ENCODE data around the gene VPS25. TPM values are rescaled to one million over a fixed set of nuclear protein-coding genes. Genes with fewer than 3 reads are reported as not detected.

Gene VPS25
- total and polyA plus RNA-seq, 9 of the 15 experiments (the other 6 are each of a cell fraction or from before 2014, with no cell fraction given) = 123 to 352 (median 180) TPM

DNA sequence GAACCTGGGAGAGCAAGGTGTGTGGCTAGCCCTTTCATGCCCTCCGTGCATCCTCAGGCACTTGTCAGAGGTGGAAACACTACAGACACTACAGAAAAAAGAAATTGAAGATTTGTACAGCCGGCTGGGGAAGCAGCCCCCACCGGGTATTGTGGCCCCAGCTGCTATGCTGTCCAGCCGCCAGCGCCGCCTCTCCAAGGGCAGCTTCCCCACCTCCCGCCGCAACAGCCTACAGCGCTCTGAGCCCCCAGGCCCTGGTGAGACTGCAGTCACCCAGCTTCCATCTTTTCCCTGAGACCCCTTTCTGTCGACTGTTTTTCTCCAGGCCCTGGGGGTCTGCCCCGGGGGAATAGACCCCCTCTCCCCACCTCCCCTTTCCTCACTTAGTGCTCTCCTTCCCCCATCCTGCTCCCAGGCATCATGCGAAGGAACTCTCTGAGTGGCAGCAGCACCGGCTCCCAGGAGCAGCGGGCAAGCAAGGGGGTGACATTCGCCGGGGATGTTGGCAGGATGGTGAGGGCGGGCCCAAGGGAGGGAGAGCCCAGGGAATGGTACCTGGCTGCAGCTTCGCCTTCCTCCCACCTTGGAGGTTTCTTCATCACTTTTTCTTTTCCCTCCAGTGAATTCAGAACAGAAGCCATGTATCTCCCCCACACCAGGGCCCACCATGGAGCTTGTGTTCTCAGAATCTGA, 23.0 kb downstream of the VPS25 start:
- TF ChIP-seq ZNF778 (CRISPR knock-in tag; IDR thresholded peaks at IDR 0.05) (no peak), POLR2G (IDR thresholded peaks at IDR 0.05; ENCODE audit: low read depth, low read length) (peak; percentile 44), BDP1 (IDR thresholded peaks at IDR 0.05; ENCODE audit: insufficient read depth, insufficient read length) (no peak), POLR2AphosphoS5 (IDR thresholded peaks at IDR 0.05; ENCODE audit: control insufficient read depth, insufficient read depth, low read depth, low read length) (0 out of 2 replicates have a peak, but pooled peaks have one; percentile 9), ZNF121 (CRISPR knock-in tag; conservative IDR thresholded peaks at IDR 0.05) (no peak)
- TF ChIP-seq, protein P1, sequence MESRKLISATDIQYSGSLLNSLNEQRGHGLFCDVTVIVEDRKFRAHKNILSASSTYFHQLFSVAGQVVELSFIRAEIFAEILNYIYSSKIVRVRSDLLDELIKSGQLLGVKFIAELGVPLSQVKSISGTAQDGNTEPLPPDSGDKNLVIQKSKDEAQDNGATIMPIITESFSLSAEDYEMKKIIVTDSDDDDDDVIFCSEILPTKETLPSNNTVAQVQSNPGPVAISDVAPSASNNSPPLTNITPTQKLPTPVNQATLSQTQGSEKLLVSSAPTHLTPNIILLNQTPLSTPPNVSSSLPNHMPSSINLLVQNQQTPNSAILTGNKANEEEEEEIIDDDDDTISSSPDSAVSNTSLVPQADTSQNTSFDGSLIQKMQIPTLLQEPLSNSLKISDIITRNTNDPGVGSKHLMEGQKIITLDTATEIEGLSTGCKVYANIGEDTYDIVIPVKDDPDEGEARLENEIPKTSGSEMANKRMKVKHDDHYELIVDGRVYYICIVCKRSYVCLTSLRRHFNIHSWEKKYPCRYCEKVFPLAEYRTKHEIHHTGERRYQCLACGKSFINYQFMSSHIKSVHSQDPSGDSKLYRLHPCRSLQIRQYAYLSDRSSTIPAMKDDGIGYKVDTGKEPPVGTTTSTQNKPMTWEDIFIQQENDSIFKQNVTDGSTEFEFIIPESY (CRISPR knock-in tag; IDR thresholded peaks at IDR 0.05) = peak; percentile 42; the same call in 1 of the 2 replicates
- Histone ChIP-seq H3K36me3 (ENCODE audit: control insufficient read depth, insufficient read depth, low read length) (peaks cover 30% of the 10 kb centered on the region), H3K4me3 (no peak overlapping the region), H4K20me1 (replicated peaks; ENCODE audit: control insufficient read depth, insufficient read depth, low read length) (no peaks in the 10 kb centered on the region), H3K4me2 (ENCODE audit: insufficient read depth, low read length) (no peak overlapping the region), H2AFZ (ENCODE audit: low read depth, low read length) (no peak overlapping the region), H3K27ac (ENCODE audit: extremely low read depth, low read depth, low read length) (no peak overlapping the region), H3K27me3 (ENCODE audit: control insufficient read depth in 2 of 2, insufficient read depth in 2 of 2, low read length in 2 of 2) (no peaks in the 10 kb centered on the region), H3K9me3 (replicated peaks; ENCODE audit: control insufficient read depth, insufficient read depth, low read depth, low read length) (no peaks in the 10 kb centered on the region), H3K79me2 (ENCODE audit: control insufficient read depth, insufficient read depth, low read length) (peaks cover 17% of the 10 kb centered on the region), H3K9ac (ENCODE audit: insufficient read depth in 1 of 2, low read depth in 2 of 2, low read length in 2 of 2) (peak overlapping the region in 1 of 2 experiments; percentile 59; a peak in 1 of 4 replicates), H3K4me1 (replicated peaks in 1 of 2; ENCODE audit: control insufficient read depth in 2 of 2, insufficient read depth in 2 of 2, low read length in 2 of 2) (peaks cover 14 to 36% of the 10 kb centered on the region in 2 experiments), H3K9me1 (ENCODE audit: control insufficient read depth, insufficient read depth, low read length) (no peaks in the 10 kb centered on the region)
- ATAC-seq = no peak
- intact Hi-C loops (cut with micrococcal nuclease) (no loop called here), in situ Hi-C loops (cut with MboI) (no loop called here)
- CTCF ChIA-PET (ENCODE audit: low intra/inter-chr PET ratio) = no interaction called here
- DNase-seq (ENCODE audit: extremely low read depth in 1 of 4, low spot score in 3 of 4) = no peak
- WGBS (ENCODE audit: insufficient coverage, low coverage, missing lambda C conversion rate) = 85% methylated on average over 16 of the region's 18 CpGs
- POLR2A ChIA-PET = interaction anchor here (0.9 to 6.4 kb wide), 5 partner anchors 9 to 226 kb away, joined by 3 to 47 read pairs (median 8); partner anchors contain the start of gene WNK4
- no peak for FAIRE-seq
- BruUV-seq (replicated peaks) = TSS peak; percentile 52
